IgD-negative memory B cell (primary cell): Measurements from ENCODE around the gene ARF3. TPM values are rescaled to one million over a fixed set of nuclear protein-coding genes. Genes with fewer than 3 reads are reported as not detected.
A peak's percentile ranks its signal among the peaks of the same experiment; 100 is the strongest.
"Not testable (repeated sequence)": the region's sequence is repeated elsewhere in the genome, so short reads cannot be mapped to it uniquely, and the experiment has no call there.

Experiments
- H3K27ac Mint-ChIP-seq, 3 donors: one replicate each; pipeline ENCODE4 v1.8.0; 2020 to 2022; ENCODE audit warnings: mild to moderate bottlenecking in 3 of 3, mixed read lengths in 3 of 3, moderate library complexity in 1 of 3
- H3K27me3 Mint-ChIP-seq: one replicate; pipeline ENCODE4 v1.8.0; 2021; ENCODE audit warnings: mixed read lengths
- H3K36me3 Mint-ChIP-seq: one replicate; pipeline ENCODE4 v1.8.0; 2020; ENCODE audit warnings: mild to moderate bottlenecking, mixed read lengths
- H3K4me1 Mint-ChIP-seq, 3 donors: one replicate each; pipeline ENCODE4 v1.8.0; 2020 to 2022; ENCODE audit warnings: mixed read lengths in 3 of 3, mild to moderate bottlenecking in 1 of 3
- H3K4me3 Mint-ChIP-seq, 4 donors: one replicate each; pipeline ENCODE4 v1.8.0; 2020 to 2022; ENCODE audit warnings: mild to moderate bottlenecking in 4 of 4, mixed read lengths in 4 of 4, moderate library complexity in 3 of 4
- H3K9me3 Mint-ChIP-seq, 3 donors: one replicate each; pipeline ENCODE4 v1.8.0; 2020 to 2021; ENCODE audit warnings: mixed read lengths in 3 of 3, mild to moderate bottlenecking in 1 of 3
- polyA plus RNA-seq: library from polyadenylated mRNA; unstranded; fragments of 300-500 nt; fragmentation: Illumina TruSeq; gene quantifications from one replicate; pipeline ENCODE4 v1.2.3, GENCODE V29; 2021

The ARF3 gene
- polyA plus RNA-seq, 1 donor from 2014 or later: 20.2 TPM

GRCh38 chr12:48933664-48934311 is 23.5 kb downstream of the ARF3 start:
- no peaks in the 10 kb centered on the region for H3K27me3 Mint-ChIP-seq
- H3K4me3 Mint-ChIP-seq: no peak overlapping the region
- peak overlapping the region in 2 of 3 donors; percentile 68 to 93 for H3K27ac Mint-ChIP-seq
- no peaks in the 10 kb centered on the region for H3K9me3 Mint-ChIP-seq
- peaks cover 9% of the 10 kb centered on the region for H3K36me3 Mint-ChIP-seq
- H3K4me1 Mint-ChIP-seq: peaks cover 9 to 15% (median 13%) of the 10 kb centered on the region in 3 donors

- peaks cover 4 to 10% (median 10%) of the 10 kb centered on the region in 3 donors for H3K4me1 Mint-ChIP-seq
- H3K27ac Mint-ChIP-seq: peak overlapping the region in 1 of 3 donors; percentile 66
- no peaks in the 10 kb centered on the region for H3K27me3 Mint-ChIP-seq
- peaks cover 9% of the 10 kb centered on the region for H3K36me3 Mint-ChIP-seq
- peak overlapping the region in 1 of 4 donors; percentile 76 for H3K4me3 Mint-ChIP-seq
- H3K9me3 Mint-ChIP-seq: no peaks in the 10 kb centered on the region
These were observed 24.4 kb downstream of the ARF3 start for GRCh38 chr12:48932878-48933277.

- H3K27me3 Mint-ChIP-seq: no peaks in the 10 kb centered on the region
- H3K36me3 Mint-ChIP-seq: peaks cover 7% of the 10 kb centered on the region
These were observed 26.8 kb downstream of the ARF3 start for GRCh38 chr12:48930475-48930874.

GRCh38 chr12:48929551-48929950 is 27.7 kb downstream of the ARF3 start:
- peak overlapping the region in 1 of 4 donors; percentile 52 for H3K4me3 Mint-ChIP-seq
- no peaks in the 10 kb centered on the region for H3K27me3 Mint-ChIP-seq
- H3K9me3 Mint-ChIP-seq: no peaks in the 10 kb centered on the region
- peaks cover 7% of the 10 kb centered on the region for H3K36me3 Mint-ChIP-seq
- H3K4me1 Mint-ChIP-seq: peaks cover 4 to 12% (median 12%) of the 10 kb centered on the region in 3 donors
- H3K27ac Mint-ChIP-seq: no peak overlapping the region

More at GRCh38 chr12:48930475-48930874, 26.8 kb downstream of the ARF3 start:
- Mint-ChIP-seq H3K4me1 (peaks cover 2 to 11% (median 7%) of the 10 kb centered on the region in 3 donors), H3K9me3 (no peaks in the 10 kb centered on the region), H3K27ac (peak overlapping the region in 1 of 3 donors; percentile 35), H3K4me3 (no peak overlapping the region)

GRCh38 chr12:48927261-48927660 is 30.0 kb downstream of the ARF3 start:
- Mint-ChIP-seq H3K4me3 (peak overlapping the region in 2 of 4 donors; percentile 67 to 99), H3K9me3 (no peaks in the 10 kb centered on the region), H3K36me3 (peaks cover 4% of the 10 kb centered on the region), H3K27ac (peak overlapping the region in 1 of 3 donors; percentile 82), H3K27me3 (no peaks in the 10 kb centered on the region), H3K4me1 (peaks cover 9 to 19% (median 16%) of the 10 kb centered on the region in 3 donors)

- H3K9me3 Mint-ChIP-seq: no peaks in the 10 kb centered on the region
- H3K4me1 Mint-ChIP-seq: peaks cover 9 to 25% (median 15%) of the 10 kb centered on the region in 3 donors
- H3K36me3 Mint-ChIP-seq: peaks cover 4% of the 10 kb centered on the region
- peak within 1 kb of the TSS; percentile 96 to 98 (median 97) for H3K27ac Mint-ChIP-seq
- H3K4me3 Mint-ChIP-seq: peak within 1 kb of the TSS; percentile 96 to 99 (median 98)
- no peaks in the 10 kb centered on the region for H3K27me3 Mint-ChIP-seq
These were observed 31.8 kb downstream of the ARF3 start, which contains the start of gene FKBP11 for GRCh38 chr12:48925304-48926011. Gene FKBP11, minus strand, starts transcription at chr12:48925492. Its CDS starts 64 bp downstream, at chr12:48925428.

GRCh38 chr12:48924617-48925303 is 32.5 kb downstream of the ARF3 start:
- H3K27ac Mint-ChIP-seq: peak overlapping the region; percentile 96 to 98 (median 97)
- H3K4me1 Mint-ChIP-seq: peaks cover 9 to 23% (median 14%) of the 10 kb centered on the region in 3 donors
- H3K36me3 Mint-ChIP-seq: peaks cover 3% of the 10 kb centered on the region
- H3K9me3 Mint-ChIP-seq: no peaks in the 10 kb centered on the region
- no peaks in the 10 kb centered on the region for H3K27me3 Mint-ChIP-seq
- H3K4me3 Mint-ChIP-seq: peak overlapping the region; percentile 96 to 99 (median 98)

GRCh38 chr12:48923117-48923516 is 34.2 kb downstream of the ARF3 start:
- Mint-ChIP-seq H3K27ac (peak overlapping the region in 2 of 3 donors; percentile 73 to 98), H3K4me3 (peak overlapping the region in 3 of 4 donors; percentile 46 to 99 (median 77)), H3K9me3 (no peaks in the 10 kb centered on the region), H3K36me3 (no peaks in the 10 kb centered on the region), H3K27me3 (no peaks in the 10 kb centered on the region), H3K4me1 (peaks cover 15 to 27% (median 18%) of the 10 kb centered on the region in 3 donors)

- Mint-ChIP-seq H3K9me3 (peaks cover 0 to 2% (median 0%) of the 10 kb centered on the region in 3 donors), H3K4me1 (peaks cover 15 to 31% (median 19%) of the 10 kb centered on the region in 3 donors), H3K36me3 (no peaks in the 10 kb centered on the region), H3K4me3 (peak overlapping the region; percentile 59 to 80 (median 68)), H3K27ac (peak overlapping the region; percentile 10 to 84 (median 48)), H3K27me3 (no peaks in the 10 kb centered on the region)
These were observed 39.3 kb downstream of the ARF3 start for GRCh38 chr12:48917857-48918537.

GRCh38 chr12:48910196-48910595 is 47.1 kb downstream of the ARF3 start:
- no peak overlapping the region for H3K27ac Mint-ChIP-seq
- no peak overlapping the region for H3K4me3 Mint-ChIP-seq
- no peaks in the 10 kb centered on the region for H3K27me3 Mint-ChIP-seq
- H3K36me3 Mint-ChIP-seq: no peaks in the 10 kb centered on the region
- peaks cover 0 to 2% (median 0%) of the 10 kb centered on the region in 3 donors for H3K9me3 Mint-ChIP-seq
- H3K4me1 Mint-ChIP-seq: no peaks in the 10 kb centered on the region

- not testable (repeated sequence) for H3K27me3 Mint-ChIP-seq, H3K36me3 Mint-ChIP-seq, H3K4me1 Mint-ChIP-seq, H3K27ac Mint-ChIP-seq, H3K4me3 Mint-ChIP-seq, H3K9me3 Mint-ChIP-seq
These were observed 47.6 kb downstream of the ARF3 start for GRCh38 chr12:48909698-48910097.

- peaks cover 0 to 4% (median 3%) of the 10 kb centered on the region in 3 donors for H3K4me1 Mint-ChIP-seq
- peak overlapping the region in 1 of 3 donors; percentile 11 for H3K27ac Mint-ChIP-seq
- H3K36me3 Mint-ChIP-seq: no peaks in the 10 kb centered on the region
- H3K9me3 Mint-ChIP-seq: no peaks in the 10 kb centered on the region
- H3K27me3 Mint-ChIP-seq: peaks cover 6% of the 10 kb centered on the region
- H3K4me3 Mint-ChIP-seq: no peak overlapping the region
These were observed 50.0 kb downstream of the ARF3 start for GRCh38 chr12:48907245-48907644.

- Mint-ChIP-seq H3K27me3 (peaks cover 6% of the 10 kb centered on the region), H3K36me3 (no peaks in the 10 kb centered on the region), H3K27ac (peak overlapping the region in 1 of 3 donors; percentile 71), H3K4me1 (peaks cover 0 to 4% (median 3%) of the 10 kb centered on the region in 3 donors), H3K4me3 (peak overlapping the region; percentile 48 to 89 (median 82)), H3K9me3 (no peaks in the 10 kb centered on the region)
These were observed 53.3 kb downstream of the ARF3 start for GRCh38 chr12:48903982-48904411.

- no peak overlapping the region for H3K27ac Mint-ChIP-seq
- peaks cover 9% of the 10 kb centered on the region for H3K27me3 Mint-ChIP-seq
- no peaks in the 10 kb centered on the region for H3K9me3 Mint-ChIP-seq
- peaks cover 0 to 4% (median 3%) of the 10 kb centered on the region in 3 donors for H3K4me1 Mint-ChIP-seq
- H3K4me3 Mint-ChIP-seq: peak overlapping the region; percentile 48 to 70 (median 54)
- H3K36me3 Mint-ChIP-seq: no peaks in the 10 kb centered on the region
These were observed 53.8 kb downstream of the ARF3 start for GRCh38 chr12:48903363-48903981.
